ENCODE data around the gene OR2A25.

The OR2A25 gene

GRCh38 chr7:144069511-144069910, at the start of gene OR2A25:
Gene OR2A25, plus strand, starts transcription at chr7:144069811. Its CDS starts 4,409 bp downstream, at chr7:144074220.
- no peak within 1 kb of the TSS for H3K4me3 ChIP-seq (ENCODE audit: control insufficient read depth, low read depth, low read length)
- no peak for TF ChIP-seq CTCF (IDR thresholded peaks at IDR 0.05; ENCODE audit: control insufficient read depth, insufficient read depth, low read depth, low read length, missing control alignments)
- no peak for DNase-seq (ENCODE audit: low read depth)

- no peak for DNase-seq (ENCODE audit: low read depth)
- TF ChIP-seq CTCF (IDR thresholded peaks at IDR 0.05; ENCODE audit: control insufficient read depth, insufficient read depth, low read depth, low read length, missing control alignments), result no peak
These were observed 49.3 kb upstream of the OR2A25 start for GRCh38 chr7:144020340-144020739.

GRCh38 chr7:144022169-144022568, 47.4 kb upstream of the OR2A25 start:
- TF ChIP-seq CTCF (IDR thresholded peaks at IDR 0.05; ENCODE audit: control insufficient read depth, insufficient read depth, low read depth, low read length, missing control alignments), result no peak
- H3K4me3 ChIP-seq (ENCODE audit: control insufficient read depth, low read depth, low read length), result no peak overlapping the region
- no peak for DNase-seq (ENCODE audit: low read depth)

More at GRCh38 chr7:144020340-144020739, 49.3 kb upstream of the OR2A25 start:
- no peak overlapping the region for H3K4me3 ChIP-seq (ENCODE audit: control insufficient read depth, low read depth, low read length)

- TF ChIP-seq CTCF (IDR thresholded peaks at IDR 0.05; ENCODE audit: control insufficient read depth, insufficient read depth, low read depth, low read length, missing control alignments), result no peak
- no peak for DNase-seq (ENCODE audit: low read depth)
- H3K4me3 ChIP-seq (ENCODE audit: control insufficient read depth, low read depth, low read length), result no peak overlapping the region
These were observed 46.3 kb upstream of the OR2A25 start for GRCh38 chr7:144023171-144023827.

GRCh38 chr7:144024213-144024612, 45.4 kb upstream of the OR2A25 start:
- TF ChIP-seq CTCF (IDR thresholded peaks at IDR 0.05; ENCODE audit: control insufficient read depth, insufficient read depth, low read depth, low read length, missing control alignments), result no peak
- no peak overlapping the region for H3K4me3 ChIP-seq (ENCODE audit: control insufficient read depth, low read depth, low read length)
- DNase-seq (ENCODE audit: low read depth), result no peak

- TF ChIP-seq CTCF (IDR thresholded peaks at IDR 0.05; ENCODE audit: control insufficient read depth, insufficient read depth, low read depth, low read length, missing control alignments), result no peak
- H3K4me3 ChIP-seq (ENCODE audit: control insufficient read depth, low read depth, low read length), result no peak overlapping the region
- DNase-seq (ENCODE audit: low read depth), result no peak
These were observed 43.3 kb upstream of the OR2A25 start for GRCh38 chr7:144026203-144026883.
